WERI-Rb-1 (cell line): ENCODE results near the gene FLNB.

Experiments used
- DNase-seq: peaks from one replicate; pipeline ENCODE4 v3.0.0-alpha.2; 2020
- H3K27ac ChIP-seq: fragments of 250-450 bp; sonication (Bioruptor Pico); 2 replicates; pipeline ENCODE4 v1.5.1; 2020; ENCODE audit warnings: mild to moderate bottlenecking, moderate library complexity
- H3K27me3 ChIP-seq: fragments of 250-450 bp; sonication (Bioruptor Pico); 2 replicates; pipeline ENCODE4 v1.5.1; 2021; ENCODE audit warnings: mild to moderate bottlenecking, low read depth, moderate library complexity; ENCODE audit not compliant: insufficient read depth, severe bottlenecking
- H3K36me3 ChIP-seq: fragments of 250-450 bp; sonication (Bioruptor Pico); 2 replicates; pipeline ENCODE4 v1.5.1; 2020; ENCODE audit warnings: mild to moderate bottlenecking, moderate library complexity
- H3K4me3 ChIP-seq: 2 replicates; pipeline ENCODE4 v1.5.1; 2011; ENCODE audit warnings: low read depth, mild to moderate bottlenecking, control low read depth, low read length
- H3K9me3 ChIP-seq: fragments of 250-450 bp; sonication (Bioruptor Pico); 2 replicates; pipeline ENCODE4 v1.5.1; 2021; ENCODE audit warnings: mild to moderate bottlenecking, moderate library complexity; ENCODE audit not compliant: severe bottlenecking
- CTCF ChIP-seq: IDR thresholded peaks from 2 replicates; pipeline ENCODE4 v1.5.1; 2011; ENCODE audit warnings: low read depth, mild to moderate bottlenecking, control low read depth, inconsistent platforms, low read length

Gene FLNB

GRCh38 chr3:58021072-58021959 is 13.1 kb downstream of the FLNB start:
- DNase-seq: no peak
- TF ChIP-seq CTCF: no peak
- H3K9me3 ChIP-seq: no peaks in the 10 kb centered on the region
- no peaks in the 10 kb centered on the region for H3K36me3 ChIP-seq
- H3K4me3 ChIP-seq: no peak overlapping the region
- no peak overlapping the region for H3K27ac ChIP-seq
- no peaks in the 10 kb centered on the region for H3K27me3 ChIP-seq

GRCh38 chr3:58021962-58022361 is 13.7 kb downstream of the FLNB start:
- Histone ChIP-seq H3K27ac (no peak overlapping the region), H3K4me3 (no peak overlapping the region), H3K36me3 (no peaks in the 10 kb centered on the region), H3K27me3 (no peaks in the 10 kb centered on the region), H3K9me3 (no peaks in the 10 kb centered on the region)
- no peak for DNase-seq
- TF ChIP-seq CTCF: no peak

GRCh38 chr3:58022490-58022889 is 14.3 kb downstream of the FLNB start:
- H3K4me3 ChIP-seq: no peak overlapping the region
- no peak overlapping the region for H3K27ac ChIP-seq
- no peaks in the 10 kb centered on the region for H3K9me3 ChIP-seq
- H3K27me3 ChIP-seq: no peaks in the 10 kb centered on the region
- DNase-seq: no peak
- TF ChIP-seq CTCF: no peak
- H3K36me3 ChIP-seq: no peaks in the 10 kb centered on the region

- no peak for DNase-seq
- Histone ChIP-seq H3K4me3 (no peak overlapping the region), H3K27me3 (no peaks in the 10 kb centered on the region), H3K36me3 (no peaks in the 10 kb centered on the region), H3K9me3 (no peaks in the 10 kb centered on the region), H3K27ac (no peak overlapping the region)
- TF ChIP-seq CTCF: no peak
Observed at GRCh38 chr3:58023531-58023930, 15.3 kb downstream of the FLNB start.

GRCh38 chr3:58025406-58025805 is 17.2 kb downstream of the FLNB start:
- TF ChIP-seq CTCF: no peak
- Histone ChIP-seq H3K36me3 (no peaks in the 10 kb centered on the region), H3K9me3 (no peaks in the 10 kb centered on the region), H3K4me3 (no peak overlapping the region), H3K27ac (no peak overlapping the region), H3K27me3 (no peaks in the 10 kb centered on the region)
- DNase-seq: no peak
